ENCODE data around the gene KMT2C.

GRCh38 chr7:152481082-152481481, 45.3 kb upstream of the KMT2C start:
- TF ChIP-seq, protein P1, sequence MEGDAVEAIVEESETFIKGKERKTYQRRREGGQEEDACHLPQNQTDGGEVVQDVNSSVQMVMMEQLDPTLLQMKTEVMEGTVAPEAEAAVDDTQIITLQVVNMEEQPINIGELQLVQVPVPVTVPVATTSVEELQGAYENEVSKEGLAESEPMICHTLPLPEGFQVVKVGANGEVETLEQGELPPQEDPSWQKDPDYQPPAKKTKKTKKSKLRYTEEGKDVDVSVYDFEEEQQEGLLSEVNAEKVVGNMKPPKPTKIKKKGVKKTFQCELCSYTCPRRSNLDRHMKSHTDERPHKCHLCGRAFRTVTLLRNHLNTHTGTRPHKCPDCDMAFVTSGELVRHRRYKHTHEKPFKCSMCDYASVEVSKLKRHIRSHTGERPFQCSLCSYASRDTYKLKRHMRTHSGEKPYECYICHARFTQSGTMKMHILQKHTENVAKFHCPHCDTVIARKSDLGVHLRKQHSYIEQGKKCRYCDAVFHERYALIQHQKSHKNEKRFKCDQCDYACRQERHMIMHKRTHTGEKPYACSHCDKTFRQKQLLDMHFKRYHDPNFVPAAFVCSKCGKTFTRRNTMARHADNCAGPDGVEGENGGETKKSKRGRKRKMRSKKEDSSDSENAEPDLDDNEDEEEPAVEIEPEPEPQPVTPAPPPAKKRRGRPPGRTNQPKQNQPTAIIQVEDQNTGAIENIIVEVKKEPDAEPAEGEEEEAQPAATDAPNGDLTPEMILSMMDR (IDR thresholded peaks at IDR 0.05; ENCODE audit: borderline replicate concordance, extremely low read depth, low read length, poor library complexity, severe bottlenecking) = no peak
- TF ChIP-seq EZH2 (IDR thresholded peaks at IDR 0.05; ENCODE audit: borderline replicate concordance, low read depth, low read length, severe bottlenecking) = no peak

Data from DND-41 (cell line).